SHP77 treated with DMSO at 0.1 percent for 48 hours (cell line): ENCODE data around the gene CDC42BPB.

Source experiments
- DNase-seq: peaks from one replicate; lab custom pipeline; 2025; lab: John Stamatoyannopoulos, UW

Gene CDC42BPB

GRCh38 chr14:102943979-102944378, 113.4 kb downstream of the CDC42BPB start:
- no peak for DNase-seq

GRCh38 chr14:102943454-102943853, 113.9 kb downstream of the CDC42BPB start:
- DNase-seq: no peak

- DNase-seq: no peak
Measured at GRCh38 chr14:102942069-102942468, 115.3 kb downstream of the CDC42BPB start.

GRCh38 chr14:102941419-102942011, 115.8 kb downstream of the CDC42BPB start:
- DNase-seq: no peak

- DNase-seq: no peak
Measured at GRCh38 chr14:102940729-102941362, 116.5 kb downstream of the CDC42BPB start.

- DNase-seq: no peak
Measured at GRCh38 chr14:102939820-102940561, 117.4 kb downstream of the CDC42BPB start.

GRCh38 chr14:102939329-102939728, 118.0 kb downstream of the CDC42BPB start:
- no peak for DNase-seq

GRCh38 chr14:102938191-102938590, 119.2 kb downstream of the CDC42BPB start:
- DNase-seq: no peak

GRCh38 chr14:102937331-102938175, 119.8 kb downstream of the CDC42BPB start:
- DNase-seq: no peak

- no peak for DNase-seq
Measured at GRCh38 chr14:102935756-102936155, 121.6 kb downstream of the CDC42BPB start.

GRCh38 chr14:102933618-102934231, 123.6 kb downstream of the CDC42BPB start:
- no peak for DNase-seq

GRCh38 chr14:102932484-102933248, 124.7 kb downstream of the CDC42BPB start:
- DNase-seq: no peak

- DNase-seq: no peak
Measured at GRCh38 chr14:102931580-102932285, 125.6 kb downstream of the CDC42BPB start.

GRCh38 chr14:102930753-102931579, 126.4 kb downstream of the CDC42BPB start:
- DNase-seq: no peak

GRCh38 chr14:102930138-102930752, 127.1 kb downstream of the CDC42BPB start:
- no peak for DNase-seq

- DNase-seq: no peak
Measured at GRCh38 chr14:102929241-102930137, 127.9 kb downstream of the CDC42BPB start.

GRCh38 chr14:102928412-102929240, 128.7 kb downstream of the CDC42BPB start:
- DNase-seq: no peak
